ENCODE measurements around the gene MKNK2. TPM values are rescaled to one million over a fixed set of nuclear protein-coding genes. Genes with fewer than 3 reads are reported as not detected.

MKNK2 gene
- total RNA-seq, 1 experiment from 2014 or later = 240 TPM

- H3K27me3 ChIP-seq (ENCODE audit: control insufficient read depth, insufficient read depth, low read length) = no peaks in the 10 kb centered on the region
- H3K27ac ChIP-seq (ENCODE audit: low read length) = no peak overlapping the region
- H3K4me3 ChIP-seq (ENCODE audit: low read depth in 2 of 2, low read length in 2 of 2) = no peak overlapping the region
- ChIA-PET CTCF (interaction anchor here (0.6 kb wide), 1 partner anchor 51 kb away, joined by 6 read pairs; no protein-coding TSS in a partner anchor), POLR2A (no interaction called here)
- in situ Hi-C loops (cut with HindIII; ENCODE audit: low pct_unique_long_range_greater_than_20kb, low sequenced_read_pairs) (no loop called here), intact Hi-C loops (cut with micrococcal nuclease; ENCODE audit: unreplicated experiment) (no loop called here)
- no peaks in the 10 kb centered on the region for H3K9me3 ChIP-seq (ENCODE audit: control insufficient read depth, insufficient read depth, low read depth, low read length)
- ATAC-seq (no peak), DNase-seq (ENCODE audit: low read depth, low spot score) (no peak)
- no peaks in the 10 kb centered on the region for H3K36me3 ChIP-seq (ENCODE audit: control insufficient read depth, insufficient read depth, low read length)
- H3K4me1 ChIP-seq (ENCODE audit: control insufficient read depth, insufficient read depth, low read length) = peaks cover 10% of the 10 kb centered on the region
- TF ChIP-seq REST (IDR thresholded peaks at IDR 0.05; ENCODE audit: insufficient read depth in 1 of 2, low read depth in 2 of 2, low read length in 1 of 2) (no peak), SIN3A (IDR thresholded peaks at IDR 0.05; ENCODE audit: borderline replicate concordance, insufficient read depth, low read depth, low read length) (no peak), TCF7L2 (IDR thresholded peaks at IDR 0.05; ENCODE audit: low read depth, low read length) (no peak), CTCF (IDR thresholded peaks at IDR 0.05) (no peak), POLR2AphosphoS5 (IDR thresholded peaks at IDR 0.05; ENCODE audit: low read depth, low read length) (no peak)
- BruUV-seq (replicated peaks) = no TSS peak
Measured at GRCh38 chr19:2033115-2033824, 17.8 kb downstream of the MKNK2 start.

- TF ChIP-seq SIN3A (IDR thresholded peaks at IDR 0.05; ENCODE audit: borderline replicate concordance, insufficient read depth, low read depth, low read length) (no peak), REST (IDR thresholded peaks at IDR 0.05; ENCODE audit: insufficient read depth in 1 of 2, low read depth in 2 of 2, low read length in 1 of 2) (no peak), POLR2AphosphoS5 (IDR thresholded peaks at IDR 0.05; ENCODE audit: low read depth, low read length) (no peak; the same call in 1 of the 2 replicates), CTCF (IDR thresholded peaks at IDR 0.05) (no peak), TCF7L2 (IDR thresholded peaks at IDR 0.05; ENCODE audit: low read depth, low read length) (no peak)
- POLR2A ChIA-PET = no interaction called here
- Histone ChIP-seq H3K9me3 (ENCODE audit: control insufficient read depth, insufficient read depth, low read depth, low read length) (no peaks in the 10 kb centered on the region), H3K4me1 (ENCODE audit: control insufficient read depth, insufficient read depth, low read length) (peaks cover 10% of the 10 kb centered on the region), H3K27ac (ENCODE audit: low read length) (peak overlapping the region; percentile 63), H3K27me3 (ENCODE audit: control insufficient read depth, insufficient read depth, low read length) (no peaks in the 10 kb centered on the region), H3K36me3 (ENCODE audit: control insufficient read depth, insufficient read depth, low read length) (no peaks in the 10 kb centered on the region), H3K4me3 (ENCODE audit: low read depth in 2 of 2, low read length in 2 of 2) (peak overlapping the region in 1 of 2 experiments; percentile 13; a peak in 1 of 4 replicates)
- CTCF ChIA-PET = interaction anchor here (0.6 kb wide), 1 partner anchor 252 kb away, joined by 4 read pairs; no protein-coding TSS in a partner anchor
- ATAC-seq (peak; percentile 88), DNase-seq (ENCODE audit: low read depth, low spot score) (no peak)
- in situ Hi-C loops (cut with HindIII; ENCODE audit: low pct_unique_long_range_greater_than_20kb, low sequenced_read_pairs) (no loop called here), intact Hi-C loops (cut with micrococcal nuclease; ENCODE audit: unreplicated experiment) (no loop called here)
- no TSS peak for BruUV-seq (replicated peaks)
Measured at GRCh38 chr19:2032296-2032941, 18.6 kb downstream of the MKNK2 start.

Data from Panc1 (cell line).